Stimulated activated CD8-positive, alpha-beta memory T cell treated with anti-CD3 and anti-CD28 coated beads, Interleukin-15, amount 100 ng/mL, for 4 hours (primary cell): ENCODE results near the gene COL11A1.
"Not testable (repeated sequence)": the region's sequence is repeated elsewhere in the genome, so short reads cannot be mapped to it uniquely, and the experiment has no call there.

ENCODE experiments used
- DNase-seq, 2 donors: peaks; one replicate each; pipeline ENCODE4 v3.0.0-alpha.2; 2020; ENCODE audit warnings: low read depth in 2 of 2

The COL11A1 gene

DNA sequence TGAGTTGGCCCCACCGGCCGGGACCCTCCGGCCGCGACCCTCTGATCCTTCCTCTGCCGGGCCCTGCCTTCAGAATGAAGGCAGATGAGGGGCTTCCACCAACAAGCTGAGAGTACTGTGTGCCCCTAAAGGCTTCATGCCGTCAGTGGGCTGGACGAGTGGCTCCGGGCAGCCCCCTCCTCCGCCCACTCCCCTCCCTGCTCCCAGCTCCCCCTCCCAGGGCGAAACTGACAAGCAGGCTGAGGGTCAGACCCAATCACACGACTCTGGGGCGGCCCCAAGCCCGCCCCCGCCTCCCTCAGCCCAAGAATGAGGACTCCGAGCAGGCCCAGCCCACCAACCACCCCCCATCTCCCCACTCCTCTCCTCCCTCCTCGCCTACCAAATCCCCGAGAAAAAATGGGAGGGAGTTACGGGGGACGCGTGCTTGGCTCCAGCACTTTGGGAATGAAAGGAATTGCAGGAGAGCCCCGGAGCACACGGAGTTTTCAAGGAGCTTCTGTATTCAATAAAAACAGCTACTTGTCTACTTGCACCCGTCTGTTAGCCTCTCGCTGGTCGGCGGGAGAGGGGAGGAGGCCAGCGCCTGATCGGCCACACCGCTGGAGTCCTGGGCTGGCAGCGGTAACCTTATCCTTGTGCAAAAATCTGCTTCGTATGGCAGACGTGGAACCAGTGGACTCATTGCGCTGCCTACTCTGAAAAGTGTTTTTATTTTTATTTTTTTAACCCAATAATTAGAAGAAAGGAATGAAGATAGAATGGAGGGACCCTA lies at the start of gene COL11A1:
COL11A1 (minus strand) TSS at position 147 of the 775 bp plus-strand sequence. CDS start 344 bp downstream, outside the sequence.
- DNase-seq: no peak

DNA sequence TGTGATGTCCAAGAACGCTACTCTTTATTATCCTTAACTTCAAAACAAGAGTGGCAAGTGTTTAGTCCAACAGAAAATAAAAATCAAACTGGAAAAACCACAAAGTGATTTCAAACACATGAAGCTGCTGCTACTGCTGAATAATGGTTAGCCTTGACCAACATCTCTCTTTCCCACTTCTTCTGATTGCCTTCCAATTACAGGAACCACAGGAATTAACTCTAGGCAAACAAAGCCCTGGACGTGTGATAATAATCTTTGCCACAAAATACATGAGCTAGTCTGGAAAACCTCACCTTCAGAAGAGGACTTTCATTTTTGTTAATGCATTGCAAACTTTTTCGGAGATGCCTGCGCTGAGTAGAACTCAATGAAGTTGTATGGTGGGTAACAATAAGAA lies 48.6 kb upstream of the COL11A1 start:
- no peak for DNase-seq

DNA sequence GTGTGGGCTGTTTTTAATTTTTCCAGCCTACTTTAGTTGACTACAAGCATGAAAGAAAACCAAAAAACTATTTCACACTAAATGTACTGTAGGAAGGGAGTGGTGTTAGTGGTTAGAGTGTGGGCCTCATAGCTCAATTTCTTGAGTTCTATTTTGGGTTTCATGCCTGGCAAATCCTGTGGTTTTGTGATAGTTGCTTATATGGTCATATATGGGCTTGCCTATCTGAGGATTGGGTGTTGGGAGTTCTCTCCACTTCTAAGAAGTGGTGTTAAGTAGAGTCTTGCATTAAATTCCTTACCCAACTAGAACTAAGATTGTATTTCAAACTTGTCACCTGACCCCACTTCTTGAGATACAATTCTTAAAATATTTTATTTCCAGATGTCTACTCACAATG lies 37.8 kb upstream of the COL11A1 start:
- DNase-seq: no peak

DNA sequence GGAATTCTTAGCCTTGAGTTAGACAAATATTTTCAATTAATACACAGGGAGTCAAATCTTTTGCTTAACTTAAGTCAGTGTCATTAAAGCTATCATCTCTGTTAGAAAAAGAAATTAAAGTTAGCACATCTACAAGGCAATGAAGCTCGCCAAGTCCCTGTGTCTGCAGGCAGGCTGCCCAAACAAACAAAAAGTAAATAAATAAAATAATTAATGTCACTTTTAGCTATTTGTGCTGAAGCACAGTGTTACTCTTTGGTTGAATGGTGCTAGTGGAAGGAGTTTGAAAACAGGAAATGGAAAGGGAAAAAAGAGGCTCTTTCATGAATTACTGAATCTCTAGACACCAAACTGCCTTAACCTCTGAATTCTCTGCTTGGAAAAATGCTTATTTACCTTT lies 37.1 kb upstream of the COL11A1 start:
- no peak for DNase-seq

DNA sequence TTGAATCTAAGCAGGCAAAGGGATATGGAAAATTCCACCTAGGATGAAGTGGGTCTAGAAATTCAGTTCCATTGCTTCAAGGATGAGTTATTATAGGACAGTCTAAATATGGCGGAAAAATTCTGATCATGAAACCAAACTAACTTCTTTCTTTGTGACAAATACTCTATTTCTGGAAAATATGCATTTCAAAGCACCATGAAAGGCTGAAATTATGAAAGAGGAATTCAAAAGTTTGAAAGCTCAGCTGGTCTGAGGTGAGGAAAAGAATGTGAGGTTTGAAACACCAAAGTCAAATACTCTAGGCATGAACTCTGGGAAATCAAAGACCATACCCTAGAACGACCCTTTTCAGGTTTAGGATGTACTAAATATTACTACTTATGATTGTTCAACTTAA lies 36.4 kb upstream of the COL11A1 start:
- DNase-seq: no peak

DNA sequence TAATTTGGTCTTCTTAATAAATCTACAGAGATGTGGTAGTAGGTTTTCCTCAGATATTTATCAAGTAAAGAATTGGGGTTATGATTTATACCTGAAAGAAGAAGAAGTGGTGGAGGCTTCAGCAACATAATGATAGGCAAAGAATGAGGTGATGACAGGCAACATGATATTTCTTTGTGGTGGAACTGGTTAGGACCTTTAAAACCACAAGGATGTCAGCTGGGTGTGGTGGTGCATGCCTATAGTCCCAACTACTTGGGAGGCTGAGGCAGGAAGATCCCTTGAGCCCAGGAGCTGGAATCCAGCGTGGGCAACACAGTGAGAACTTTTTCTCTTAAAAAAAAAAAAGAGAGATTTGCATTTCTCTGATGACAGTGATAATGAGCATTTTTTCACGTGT lies 34.1 kb upstream of the COL11A1 start:
- no peak for DNase-seq

DNA sequence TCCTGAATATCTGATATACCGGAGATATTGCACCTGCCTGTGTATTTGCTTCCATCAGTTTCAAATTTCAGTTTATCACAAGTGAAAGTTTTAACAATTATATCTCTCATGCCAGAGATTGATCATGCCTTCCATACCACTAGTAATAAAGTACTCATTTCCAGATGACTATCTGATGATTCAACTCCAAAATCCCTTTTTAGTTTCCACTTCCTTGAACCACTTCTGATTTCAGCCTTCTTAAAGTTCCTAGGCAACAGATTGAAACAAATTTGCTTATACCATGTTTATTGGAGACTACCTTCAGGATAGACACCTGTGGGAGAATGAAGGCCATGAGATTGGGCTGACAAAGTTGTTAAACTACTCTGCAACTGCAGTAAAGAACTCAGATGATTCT lies 21.5 kb upstream of the COL11A1 start:
- no peak for DNase-seq

DNA sequence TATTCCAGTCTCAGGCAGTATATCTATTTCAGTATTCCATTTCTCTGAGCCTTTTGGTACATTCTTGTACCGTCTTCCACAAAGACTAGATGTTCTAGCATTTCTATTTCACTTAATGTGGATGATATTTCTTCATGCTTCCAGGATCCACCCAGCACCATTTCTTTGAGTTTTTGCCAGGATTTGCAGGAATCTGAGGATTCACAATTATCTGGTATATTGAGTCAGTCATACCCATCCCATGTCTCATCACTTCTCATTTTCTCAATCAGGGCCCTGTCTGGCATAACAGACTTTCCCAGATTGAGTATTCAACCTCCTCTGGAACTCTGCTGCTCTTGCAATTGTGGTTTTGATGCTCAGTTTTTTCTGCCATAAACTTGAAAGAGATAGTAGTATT lies 20.9 kb upstream of the COL11A1 start:
- no peak for DNase-seq

DNA sequence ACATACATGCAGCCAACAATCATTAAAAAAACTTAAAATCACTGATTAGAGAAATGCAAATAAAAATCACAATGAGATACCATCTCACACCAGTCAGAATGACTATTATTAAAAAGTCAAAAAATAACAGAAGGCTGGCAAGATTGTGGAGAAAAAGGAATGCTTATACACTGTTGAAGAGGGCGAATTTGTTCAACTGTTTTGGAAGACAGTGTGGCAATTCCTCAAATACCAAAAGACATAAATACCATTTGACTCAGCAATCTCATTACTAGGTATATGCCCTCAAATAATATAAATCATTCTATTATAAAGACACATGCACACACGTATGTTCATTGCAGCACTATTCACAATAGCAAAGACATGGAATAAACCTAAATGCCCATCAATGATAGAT lies 19.9 kb upstream of the COL11A1 start:
- not testable (repeated sequence) for DNase-seq

DNA sequence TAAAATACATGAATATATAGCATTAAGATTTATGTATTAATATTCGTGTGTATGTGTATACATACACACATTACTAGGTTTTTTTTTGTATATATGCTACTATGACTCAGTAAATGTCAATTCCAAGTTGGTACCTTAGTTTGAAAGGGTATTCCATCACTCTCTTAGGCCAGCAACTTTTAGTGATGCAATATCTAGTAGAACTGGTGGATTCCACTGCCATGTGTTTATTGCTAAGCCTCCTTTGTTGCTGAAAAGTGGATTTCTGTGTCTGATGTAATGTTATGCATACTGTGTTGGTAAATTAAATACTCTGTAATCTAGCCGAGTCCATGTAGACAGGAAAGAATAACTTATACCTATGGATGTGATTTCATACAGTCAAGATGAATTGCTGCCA lies 16.9 kb upstream of the COL11A1 start:
- DNase-seq: no peak

DNA sequence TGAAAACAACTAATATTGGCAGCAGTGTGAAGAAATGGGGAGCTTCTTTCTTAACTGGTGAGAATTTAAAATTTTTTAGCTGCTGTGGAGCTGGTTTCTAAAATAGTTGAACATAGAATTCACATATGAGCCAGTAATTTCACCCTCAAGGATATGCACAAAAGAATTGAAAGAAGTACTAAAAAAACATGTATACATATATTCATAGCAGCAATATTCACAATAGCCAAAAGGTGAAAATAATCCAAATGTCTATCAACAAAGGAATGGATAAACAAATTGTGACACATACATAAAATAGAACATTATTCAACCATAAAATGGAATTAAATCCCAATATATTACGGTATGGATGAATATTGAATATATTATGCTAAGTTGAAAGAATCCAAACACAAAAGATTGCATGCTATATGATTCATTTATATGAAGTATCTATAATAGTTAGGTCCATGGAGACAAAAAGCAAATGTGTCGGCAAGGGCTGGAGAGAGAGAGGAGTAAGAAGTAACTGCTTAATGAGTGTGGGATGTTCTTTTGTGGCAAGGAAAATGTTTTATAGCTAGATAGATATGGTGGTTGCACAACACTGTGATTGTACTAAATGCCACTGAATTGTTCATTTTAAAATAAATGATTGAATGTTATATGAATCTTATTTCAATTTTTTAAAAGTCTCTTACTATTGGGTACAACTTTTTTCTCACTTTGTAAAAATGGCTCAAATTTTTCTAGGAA lies 14.8 kb upstream of the COL11A1 start:
- DNase-seq: no peak

DNA sequence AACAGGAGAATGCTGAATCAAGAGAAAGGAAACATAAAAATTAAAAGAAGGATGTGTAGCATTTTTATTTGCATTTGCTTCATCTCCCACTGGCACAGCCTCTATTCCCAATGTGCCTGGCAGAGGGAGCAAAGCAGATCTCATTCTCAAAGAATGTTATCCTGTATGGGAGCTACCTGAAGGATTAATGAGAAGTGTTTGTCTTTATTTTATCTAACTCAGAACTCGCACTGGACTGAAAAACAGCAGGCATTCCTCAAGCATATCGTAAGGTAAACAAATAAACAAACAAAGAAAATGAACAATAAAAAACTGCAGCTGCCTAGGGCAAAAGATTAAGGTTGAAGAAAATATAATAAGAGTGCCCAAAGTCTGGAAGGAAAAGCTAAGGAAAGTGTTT lies 12.7 kb upstream of the COL11A1 start:
- no peak for DNase-seq

DNA sequence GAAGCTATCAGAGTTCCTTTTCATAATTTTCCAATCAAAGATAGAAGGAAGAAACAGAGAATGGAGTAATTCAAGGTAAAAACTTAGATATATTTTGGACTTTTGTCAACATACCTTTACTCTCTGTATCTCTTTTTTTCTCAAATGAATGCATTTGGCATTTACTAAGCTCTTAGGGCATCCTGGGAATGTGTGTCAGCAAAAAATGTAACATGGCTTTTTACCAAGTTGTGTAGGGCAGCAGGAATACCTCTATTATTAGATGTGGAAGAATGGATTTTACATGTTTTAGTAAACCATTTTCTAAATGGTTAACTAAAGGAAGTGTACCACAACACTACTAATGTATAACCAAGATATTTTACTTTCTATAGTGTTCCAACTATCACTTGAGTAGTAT lies 4.2 kb upstream of the COL11A1 start:
- no peak for DNase-seq

DNA sequence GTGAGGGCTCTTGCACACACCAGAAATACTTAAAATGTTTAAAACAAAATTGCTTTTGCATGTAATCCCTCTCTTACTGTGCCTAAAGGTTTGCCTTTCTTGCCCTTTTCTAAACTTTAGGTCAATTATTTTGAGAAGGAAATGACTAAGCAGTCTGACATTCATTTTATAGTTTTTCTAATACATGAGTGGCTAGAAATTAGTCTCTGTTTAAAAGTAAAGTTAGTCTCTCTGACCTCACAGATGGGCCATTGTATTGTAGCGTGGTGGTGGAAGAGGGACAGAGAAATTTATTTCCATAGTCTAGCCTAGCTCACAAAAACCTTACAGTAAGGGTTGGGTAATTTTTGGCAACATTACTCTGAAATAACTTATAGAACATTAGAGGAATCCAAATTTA lies 3.6 kb upstream of the COL11A1 start:
- DNase-seq: no peak

DNA sequence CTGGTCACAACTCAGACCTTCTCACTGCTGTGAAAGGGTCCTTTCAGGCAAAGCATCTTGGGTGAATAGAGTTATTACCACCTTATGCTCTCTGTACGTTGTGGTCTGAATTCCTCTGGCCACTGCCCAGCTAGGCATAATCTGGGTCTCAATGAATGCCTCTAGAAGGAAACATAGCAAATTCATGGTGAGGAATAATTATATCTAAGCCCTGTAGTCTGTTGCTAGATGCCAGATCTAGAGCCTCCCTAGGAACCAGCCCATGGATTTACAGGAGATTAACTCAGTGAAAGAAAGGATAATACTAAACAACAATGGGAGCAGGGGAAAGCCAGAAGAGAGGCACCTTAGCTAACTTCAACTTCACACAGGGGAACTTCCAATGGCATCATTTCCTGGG lies 2.4 kb upstream of the COL11A1 start:
- DNase-seq: no peak

DNA sequence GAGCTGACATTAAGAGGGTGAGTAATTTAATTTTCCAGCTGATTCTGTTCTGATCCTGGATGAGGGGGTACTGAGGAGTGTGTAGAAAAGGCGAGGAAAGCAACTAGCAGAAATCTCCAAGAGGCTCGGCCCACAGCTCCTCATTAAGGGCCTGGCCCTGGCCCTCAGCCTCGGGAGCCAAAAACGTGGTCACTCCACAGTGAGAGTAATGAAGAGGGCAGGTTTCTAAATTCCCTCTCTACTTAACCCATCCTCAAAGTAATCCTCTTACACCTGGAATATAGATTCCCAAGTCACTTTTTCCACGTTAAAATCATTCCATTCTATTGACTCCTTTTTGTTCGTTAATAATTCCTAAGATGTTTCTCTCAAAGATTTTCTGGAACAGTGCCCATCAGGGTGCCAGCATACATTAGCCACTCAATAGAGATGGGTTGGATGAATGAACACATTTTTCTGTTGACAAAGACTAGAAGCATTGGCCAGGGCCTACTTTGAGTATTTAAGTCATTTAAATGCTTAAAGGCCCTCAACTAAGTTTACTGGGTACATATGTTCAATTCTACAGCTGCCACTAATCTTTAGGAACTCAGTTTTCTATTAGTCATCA lies 1.1 kb upstream of the COL11A1 start:
- no peak for DNase-seq

DNA sequence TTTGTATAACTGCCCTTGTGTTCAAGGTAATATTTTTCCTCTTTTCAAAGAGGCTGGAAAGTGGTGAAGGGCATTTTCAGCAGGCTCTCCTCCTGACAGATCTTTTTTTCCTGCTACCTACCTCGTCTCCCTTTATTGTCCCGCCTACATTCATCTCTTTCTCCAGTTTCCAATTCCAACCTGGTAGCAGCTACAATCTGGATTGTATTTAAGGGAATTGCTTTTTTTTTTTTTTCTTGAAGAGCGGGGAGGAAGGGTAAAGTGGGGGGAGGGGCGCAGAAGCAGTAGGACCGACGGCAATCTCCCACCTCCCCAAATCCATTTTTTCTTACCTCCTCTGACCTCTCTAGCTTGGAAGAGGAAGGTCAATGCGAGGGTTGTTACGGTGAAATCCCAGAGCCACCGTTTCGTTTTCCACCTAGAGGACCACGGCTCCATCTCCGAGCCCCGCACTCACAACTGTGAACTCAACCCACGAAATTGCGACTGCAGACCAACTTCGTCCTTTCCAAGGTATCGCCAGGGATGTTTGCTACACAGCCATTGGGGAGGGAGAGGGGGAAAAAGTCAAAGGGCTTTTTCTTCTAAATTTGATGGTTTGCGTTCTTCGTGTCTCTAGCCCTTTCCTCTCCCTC lies 464 bp downstream of the COL11A1 start:
- DNase-seq: no peak

DNA sequence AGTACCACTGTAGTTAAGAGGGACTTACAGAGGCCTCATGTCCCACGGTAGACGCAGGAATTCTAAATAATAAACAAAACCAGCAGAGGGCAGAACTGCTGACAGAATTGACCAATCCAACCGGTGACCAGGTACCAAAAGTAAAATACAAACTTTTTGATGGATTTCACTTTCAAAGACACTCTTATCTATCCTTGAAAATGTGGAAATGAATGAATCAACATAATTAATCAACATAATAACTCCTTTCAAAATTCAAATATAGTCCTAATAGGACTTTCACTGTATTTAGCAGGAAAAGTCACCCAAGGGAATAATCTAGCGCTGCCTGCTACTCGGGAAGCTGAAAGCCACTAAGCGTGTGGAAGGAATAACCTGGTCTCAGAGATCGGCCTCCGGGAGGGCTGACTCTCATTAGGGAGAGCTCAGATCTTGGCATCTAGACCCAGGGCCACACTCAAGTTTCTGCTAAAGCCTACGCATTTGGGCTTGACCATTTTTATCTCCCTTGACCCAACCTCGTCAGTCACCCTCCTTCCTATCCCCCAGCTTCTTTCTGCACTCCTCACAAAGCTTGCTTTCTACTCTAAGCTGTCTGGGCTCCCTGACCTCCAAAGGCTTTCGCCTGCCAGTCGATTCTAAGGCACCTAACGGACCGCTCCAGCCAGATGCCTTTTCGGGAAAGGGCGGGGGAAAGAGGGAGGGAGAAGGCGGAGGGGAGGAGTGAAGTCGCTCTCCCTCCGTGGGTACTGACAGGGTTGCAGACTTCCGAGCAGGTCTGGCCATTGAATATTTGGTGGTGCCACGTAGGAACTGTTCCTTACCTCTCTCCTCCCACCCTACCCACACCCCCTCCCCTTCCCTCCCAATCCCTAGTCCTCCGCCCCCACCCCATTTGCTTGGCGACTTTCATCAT lies 1.6 kb downstream of the COL11A1 start:
- no peak for DNase-seq

DNA sequence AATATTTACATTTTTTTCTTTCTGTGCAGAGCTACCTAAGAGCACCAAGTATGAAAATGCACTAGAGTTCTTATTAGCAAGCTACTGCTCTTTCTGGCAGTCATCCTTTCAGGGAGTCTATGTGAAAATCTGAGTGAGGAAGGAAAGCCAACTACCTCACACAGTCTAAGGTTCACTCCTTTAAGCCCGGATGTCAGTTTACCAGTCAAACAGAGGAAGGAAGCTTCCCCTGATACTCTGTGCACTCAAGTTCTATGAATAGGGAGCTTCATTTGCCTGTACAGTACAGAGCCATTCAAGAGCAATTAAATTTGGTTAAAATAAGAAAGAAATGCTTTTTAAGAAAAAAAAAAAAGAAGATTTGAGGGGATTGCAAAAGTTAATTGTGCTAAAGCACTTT lies 6.9 kb downstream of the COL11A1 start:
- no peak for DNase-seq

DNA sequence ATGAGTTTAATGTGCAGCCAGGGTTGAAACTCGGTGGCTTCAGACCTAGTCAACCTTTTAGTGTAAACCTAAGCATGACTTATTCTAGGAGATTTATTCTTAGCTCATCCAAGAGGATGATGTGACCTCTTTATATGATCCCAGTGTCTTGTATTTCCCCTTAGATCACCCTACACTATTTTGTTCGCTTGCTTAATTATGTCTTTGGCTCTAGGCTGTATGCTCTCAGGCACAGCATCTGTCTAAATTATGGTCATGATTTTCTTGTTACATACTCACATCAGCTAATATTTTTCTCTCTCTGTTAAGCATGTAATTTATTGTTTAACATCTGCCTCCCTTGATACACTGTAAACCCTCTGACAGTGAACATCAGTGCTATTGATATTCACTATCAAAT lies 19.1 kb downstream of the COL11A1 start:
- DNase-seq: no peak

DNA sequence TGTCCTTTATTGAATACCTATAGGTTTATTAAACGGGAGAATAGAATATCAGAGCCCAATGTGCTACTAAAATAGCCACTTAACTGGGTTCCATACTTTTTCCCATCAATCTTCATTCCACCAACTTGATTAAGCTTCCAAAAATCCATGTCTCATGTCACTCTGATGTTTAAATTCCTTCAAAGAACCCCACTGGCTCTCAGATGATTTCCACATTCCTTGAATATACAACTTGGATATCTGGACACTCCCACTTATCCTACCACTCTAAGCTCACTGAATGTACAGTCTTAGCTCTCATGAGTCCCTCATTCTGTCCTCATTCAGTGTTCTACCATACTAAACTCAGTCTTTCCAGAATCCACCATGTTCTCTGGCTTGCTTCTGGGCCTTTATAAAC lies 21.1 kb downstream of the COL11A1 start:
- DNase-seq: no peak
